Loucy (cell line): ENCODE results near the gene WNT2B.

ENCODE experiments used
- CTCF ChIP-seq: fragments of 200-600 bp; sonication (generic); conservative IDR thresholded peaks from 2 replicates; pipeline ENCODE4 v1.5.1; 2014; ENCODE audit warnings: mild to moderate bottlenecking, antibody characterized with exemption, low read length
- EZH2phosphoT487 ChIP-seq: fragments of 200-600 bp; IDR thresholded peaks from 2 replicates; pipeline ENCODE4 v1.6.1; 2018; ENCODE audit warnings: antibody characterized with exemption, mild to moderate bottlenecking, moderate library complexity, borderline replicate concordance

GRCh38 chr1:112538883-112539282, 30.1 kb downstream of the WNT2B start:
- TF ChIP-seq CTCF: no peak
- no peak for TF ChIP-seq EZH2phosphoT487
